Measurements from ENCODE around the gene ZCWPW1.
"Not testable (repeated sequence)": the region's sequence is repeated elsewhere in the genome, so short reads cannot be mapped to it uniquely, and the experiment has no call there.

Gene ZCWPW1

GRCh38 chr7:100386940-100387339 is 41.6 kb downstream of the ZCWPW1 start:
- in situ Hi-C loops (cut with MboI; ENCODE audit: low pct_unique_long_range_greater_than_20kb, low sequenced_read_pairs, unreplicated experiment): no loop called here
- DNase-seq (ENCODE audit: low spot score): no peak
- no peak for TF ChIP-seq CTCF (IDR thresholded peaks at IDR 0.05; ENCODE audit: extremely low read depth, insufficient read depth, missing control alignments)

- no peak for TF ChIP-seq CTCF (IDR thresholded peaks at IDR 0.05; ENCODE audit: extremely low read depth, insufficient read depth, missing control alignments)
- no peak for DNase-seq (ENCODE audit: low spot score)
- in situ Hi-C loops (cut with MboI; ENCODE audit: low pct_unique_long_range_greater_than_20kb, low sequenced_read_pairs, unreplicated experiment): no loop called here
These were observed 43.7 kb downstream of the ZCWPW1 start for GRCh38 chr7:100384628-100385294.

GRCh38 chr7:100382234-100382853 is 46.2 kb downstream of the ZCWPW1 start:
- in situ Hi-C loops (cut with MboI; ENCODE audit: low pct_unique_long_range_greater_than_20kb, low sequenced_read_pairs, unreplicated experiment); DNase-seq (ENCODE audit: low spot score): not testable (repeated sequence)

- DNase-seq (ENCODE audit: low spot score); in situ Hi-C loops (cut with MboI; ENCODE audit: low pct_unique_long_range_greater_than_20kb, low sequenced_read_pairs, unreplicated experiment): not testable (repeated sequence)
These were observed 46.8 kb downstream of the ZCWPW1 start for GRCh38 chr7:100381531-100382233.

- TF ChIP-seq CTCF (IDR thresholded peaks at IDR 0.05; ENCODE audit: extremely low read depth, insufficient read depth, missing control alignments): no peak
- in situ Hi-C loops (cut with MboI; ENCODE audit: low pct_unique_long_range_greater_than_20kb, low sequenced_read_pairs, unreplicated experiment): no loop called here
- no peak for DNase-seq (ENCODE audit: low spot score)
These were observed 48.3 kb downstream of the ZCWPW1 start for GRCh38 chr7:100380196-100380595.

- TF ChIP-seq CTCF (IDR thresholded peaks at IDR 0.05; ENCODE audit: extremely low read depth, insufficient read depth, missing control alignments): no peak
- DNase-seq (ENCODE audit: low spot score): no peak
- in situ Hi-C loops (cut with MboI; ENCODE audit: low pct_unique_long_range_greater_than_20kb, low sequenced_read_pairs, unreplicated experiment): no loop called here
These were observed 50.3 kb downstream of the ZCWPW1 start for GRCh38 chr7:100378114-100378755.

GRCh38 chr7:100376066-100376465 is 52.4 kb downstream of the ZCWPW1 start:
- in situ Hi-C loops (cut with MboI; ENCODE audit: low pct_unique_long_range_greater_than_20kb, low sequenced_read_pairs, unreplicated experiment): no loop called here
- DNase-seq (ENCODE audit: low spot score): no peak

More at GRCh38 chr7:100376066-100376465, 52.4 kb downstream of the ZCWPW1 start:
- no peak for TF ChIP-seq CTCF (IDR thresholded peaks at IDR 0.05; ENCODE audit: extremely low read depth, insufficient read depth, missing control alignments)

All from GM13977 (cell line).